HAP-1 (cell line): ENCODE data around the gene PDE4B.
A peak's percentile ranks its signal among the peaks of the same experiment; 100 is the strongest.

Source experiments
- DNase-seq, 2 experiments: peaks; one replicate each; pipeline ENCODE4 v3.0.0-alpha.2; 2016 to 2020; ENCODE audit warnings: low spot score in 2 of 2
- H3K27me3 ChIP-seq: fragments of 250-450 bp; sonication (Bioruptor Pico); 2 replicates; pipeline ENCODE4 v1.5.1; 2020; ENCODE audit warnings: low read depth, mild to moderate bottlenecking, moderate library complexity
- H3K36me3 ChIP-seq: fragments of 250-450 bp; sonication (Bioruptor Pico); replicated peaks from 2 replicates; pipeline ENCODE4 v1.5.1; 2020; ENCODE audit warnings: mild to moderate bottlenecking
- H3K4me1 ChIP-seq: fragments of 250-450 bp; sonication (Bioruptor Pico); 2 replicates; pipeline ENCODE4 v1.5.1; 2020; ENCODE audit warnings: mild to moderate bottlenecking
- H3K4me3 ChIP-seq: fragments of 250-450 bp; sonication (Bioruptor Pico); 2 replicates; pipeline ENCODE4 v1.5.1; 2020; ENCODE audit warnings: mild to moderate bottlenecking, moderate library complexity
- H3K9me3 ChIP-seq: fragments of 250-450 bp; sonication (Bioruptor Pico); 2 replicates; pipeline ENCODE4 v1.5.1; 2020; ENCODE audit warnings: mild to moderate bottlenecking, moderate library complexity
- in situ Hi-C: fragments of 300-500 bp; cut with MboI; formaldehyde crosslinking; loops from 3 replicates; pipeline ENCODE4 v1.14.3; 2020; ENCODE audit warnings: low sequenced_read_pairs, inconsistent platforms, mixed read lengths

The PDE4B gene

DNA sequence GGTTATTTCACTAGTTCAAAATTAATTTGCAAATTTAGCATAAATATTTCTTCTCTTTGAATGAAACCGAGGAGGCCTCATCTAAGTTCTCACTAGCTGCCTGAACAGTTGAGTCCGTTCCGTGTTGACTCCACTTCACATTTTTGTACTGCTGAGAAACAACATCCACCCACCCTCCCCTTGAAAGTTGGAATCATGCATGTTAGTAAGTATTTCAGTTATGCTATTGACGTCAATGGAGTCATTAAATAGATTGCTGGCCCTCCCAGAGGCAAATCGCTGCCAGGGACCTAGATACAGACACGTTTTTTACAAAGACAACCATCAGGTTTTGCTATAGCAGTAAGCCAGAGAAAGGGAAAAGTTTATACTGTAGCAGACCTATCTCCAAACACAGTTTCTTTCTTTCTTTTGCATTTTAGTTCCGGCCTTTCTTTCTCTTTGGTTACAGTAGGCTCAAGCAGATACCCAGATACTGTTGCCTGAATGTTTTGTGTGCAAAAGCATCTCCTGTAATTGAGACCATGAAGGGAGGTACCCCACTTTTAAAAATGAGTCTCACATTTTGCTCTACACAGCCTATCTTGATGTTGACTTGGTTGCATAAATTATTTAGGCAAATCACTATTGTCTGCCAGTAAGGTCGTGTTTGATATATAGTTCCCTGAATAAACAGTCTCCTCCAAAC, 478.7 kb downstream of the PDE4B start:
- no peak overlapping the region for H3K4me3 ChIP-seq
- in situ Hi-C loops = loop anchor here (25.0 kb wide), 1 partner anchor 466 kb away; no protein-coding TSS in a partner anchor
- H3K9me3 ChIP-seq = no peaks in the 10 kb centered on the region
- H3K4me1 ChIP-seq = peaks cover 14% of the 10 kb centered on the region
- H3K36me3 ChIP-seq = no peaks in the 10 kb centered on the region
- H3K27me3 ChIP-seq = no peaks in the 10 kb centered on the region
- DNase-seq = peak; percentile 81 to 89

DNA sequence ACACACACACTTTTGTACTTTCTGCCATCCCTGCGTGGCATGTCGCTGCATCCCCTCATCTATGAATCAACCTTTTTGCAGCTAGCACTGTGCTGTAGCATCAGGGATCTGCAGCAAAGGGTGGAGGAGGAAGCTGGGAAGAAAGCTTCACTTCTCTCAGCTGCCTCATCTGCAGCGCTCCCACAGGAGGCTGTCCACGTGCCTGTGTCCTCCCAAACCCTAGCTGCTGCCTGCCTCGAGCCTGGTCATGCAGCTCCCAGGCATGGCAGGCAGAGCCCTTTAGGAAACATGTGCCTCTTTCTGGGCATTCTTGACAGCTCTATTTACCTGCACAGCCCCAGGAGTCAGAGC, 479.2 kb downstream of the PDE4B start:
- Histone ChIP-seq H3K36me3 (no peaks in the 10 kb centered on the region), H3K4me1 (peaks cover 14% of the 10 kb centered on the region), H3K9me3 (no peaks in the 10 kb centered on the region), H3K4me3 (no peak overlapping the region), H3K27me3 (no peaks in the 10 kb centered on the region)
- in situ Hi-C loops = loop anchor here (25.0 kb wide), 1 partner anchor 465 kb away; no protein-coding TSS in a partner anchor
- no peak for DNase-seq

DNA sequence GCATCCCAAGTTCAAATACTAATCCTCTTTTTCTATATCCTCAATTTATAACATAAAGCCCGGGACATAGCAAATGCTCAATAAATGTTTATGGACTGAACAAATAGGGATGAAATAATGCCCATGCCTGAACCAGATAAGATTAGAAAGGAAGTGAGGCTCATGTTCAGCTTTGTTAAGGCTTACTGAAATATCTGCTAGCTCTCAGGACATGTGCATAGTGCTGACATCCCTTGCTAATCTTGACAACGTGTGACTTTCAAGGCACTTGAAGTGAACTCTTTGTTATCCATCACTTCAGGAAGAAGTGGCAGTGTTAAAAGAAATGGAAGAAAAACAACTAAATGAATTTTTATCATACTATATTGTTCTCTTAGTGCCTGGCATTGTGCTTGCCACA, 481.0 kb downstream of the PDE4B start:
- Histone ChIP-seq H3K27me3 (no peaks in the 10 kb centered on the region), H3K4me1 (peaks cover 14% of the 10 kb centered on the region), H3K36me3 (no peaks in the 10 kb centered on the region), H3K9me3 (no peaks in the 10 kb centered on the region), H3K4me3 (no peak overlapping the region)
- in situ Hi-C loops = loop anchor here (25.0 kb wide), 1 partner anchor 464 kb away; no protein-coding TSS in a partner anchor
- DNase-seq = no peak

DNA sequence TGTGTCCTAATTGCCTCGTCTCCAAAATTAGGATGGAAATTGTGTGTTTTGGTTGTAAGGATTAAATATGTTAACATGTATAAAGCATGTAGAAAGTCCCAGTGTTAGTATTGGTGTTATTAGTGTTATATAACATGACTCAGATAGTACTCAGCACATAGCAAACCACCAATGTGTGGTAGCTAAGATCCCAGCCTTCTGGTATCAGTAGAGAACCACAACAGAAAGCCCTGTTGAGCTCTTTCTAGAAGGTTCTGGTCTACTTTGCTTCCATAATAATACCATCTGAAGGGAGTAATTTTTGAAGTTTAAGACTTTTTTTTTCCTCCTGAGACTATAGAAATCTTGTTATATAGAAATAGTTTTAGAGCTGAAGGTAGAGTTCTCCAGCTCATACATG, 481.9 kb downstream of the PDE4B start:
- no peaks in the 10 kb centered on the region for H3K36me3 ChIP-seq
- H3K27me3 ChIP-seq = no peaks in the 10 kb centered on the region
- in situ Hi-C loops = loop anchor here (25.0 kb wide), 1 partner anchor 463 kb away; no protein-coding TSS in a partner anchor
- no peak overlapping the region for H3K4me3 ChIP-seq
- H3K4me1 ChIP-seq = peaks cover 14% of the 10 kb centered on the region
- H3K9me3 ChIP-seq = no peaks in the 10 kb centered on the region
- DNase-seq = no peak

DNA sequence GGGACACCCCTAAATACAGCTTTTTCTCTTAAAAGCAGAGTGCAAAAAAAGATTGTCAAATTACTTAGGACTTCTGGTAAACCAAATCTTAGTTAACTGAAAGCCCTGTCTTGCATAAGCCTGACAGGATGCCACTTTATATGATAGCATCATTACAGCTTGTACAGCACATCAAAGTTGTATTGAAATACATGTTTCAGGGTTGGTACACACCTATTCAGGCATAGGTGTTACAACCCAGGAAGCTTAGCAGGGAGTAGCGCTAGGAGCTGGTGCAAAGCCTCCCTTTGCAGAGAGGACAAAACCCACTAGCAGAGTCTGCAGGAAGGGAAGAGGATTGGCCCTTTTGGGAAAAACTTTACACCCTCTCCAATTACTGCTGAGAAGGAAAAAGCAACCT, 482.4 kb downstream of the PDE4B start:
- Histone ChIP-seq H3K36me3 (no peaks in the 10 kb centered on the region), H3K4me1 (peaks cover 14% of the 10 kb centered on the region), H3K9me3 (no peaks in the 10 kb centered on the region), H3K4me3 (no peak overlapping the region), H3K27me3 (no peaks in the 10 kb centered on the region)
- DNase-seq = no peak
- in situ Hi-C loops = no loop called here

DNA sequence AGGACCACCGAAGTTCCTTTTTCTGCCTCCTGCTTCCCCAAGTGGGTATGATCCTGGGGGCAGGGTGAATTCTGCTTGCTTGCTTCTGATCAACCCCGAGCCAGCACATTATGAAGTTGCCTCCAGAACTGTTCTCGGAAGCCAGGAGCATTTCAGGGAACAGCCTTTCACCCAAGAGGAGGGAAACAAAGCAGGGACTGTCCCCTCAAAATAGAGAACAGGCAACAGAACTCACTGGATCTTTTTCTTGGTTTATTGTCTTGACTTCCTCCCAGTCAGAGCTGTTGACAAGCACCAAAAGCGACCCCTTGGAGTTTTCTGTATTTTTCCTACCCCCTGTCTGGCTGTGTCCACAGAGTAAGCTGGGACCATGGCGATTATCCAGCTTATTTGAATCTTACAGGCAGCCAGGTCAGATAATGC, 482.9 kb downstream of the PDE4B start:
- peaks cover 14% of the 10 kb centered on the region for H3K4me1 ChIP-seq

DNA sequence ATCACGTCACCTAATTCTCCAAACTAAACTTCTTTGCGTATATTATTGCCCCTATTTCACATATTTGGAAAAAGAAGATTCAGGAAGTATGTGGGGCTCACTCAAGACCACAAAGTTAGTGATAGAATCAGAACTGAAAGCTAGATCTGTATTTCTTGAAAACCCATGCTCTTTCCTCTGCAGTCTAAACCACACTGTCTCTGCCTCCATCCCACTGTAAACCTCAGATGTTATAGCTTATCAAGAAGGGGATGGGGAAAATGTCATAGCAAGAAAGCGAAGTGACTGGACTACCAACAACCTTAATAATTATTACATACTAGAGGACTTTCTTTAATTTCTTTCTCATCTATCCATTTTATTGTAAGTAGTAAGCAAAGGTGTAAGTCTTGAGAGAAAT, 483.5 kb downstream of the PDE4B start:
- H3K4me1 ChIP-seq = peaks cover 12% of the 10 kb centered on the region
- no peaks in the 10 kb centered on the region for H3K27me3 ChIP-seq
- in situ Hi-C loops = no loop called here
- no peak overlapping the region for H3K4me3 ChIP-seq
- no peak for DNase-seq
- no peaks in the 10 kb centered on the region for H3K36me3 ChIP-seq
- no peaks in the 10 kb centered on the region for H3K9me3 ChIP-seq

More for the DNA sequence above, 482.9 kb downstream of the PDE4B start:
- H3K4me3 ChIP-seq = no peak overlapping the region
- H3K27me3 ChIP-seq = no peaks in the 10 kb centered on the region
- H3K36me3 ChIP-seq = no peaks in the 10 kb centered on the region
- in situ Hi-C loops = no loop called here
- DNase-seq = no peak
- no peaks in the 10 kb centered on the region for H3K9me3 ChIP-seq

DNA sequence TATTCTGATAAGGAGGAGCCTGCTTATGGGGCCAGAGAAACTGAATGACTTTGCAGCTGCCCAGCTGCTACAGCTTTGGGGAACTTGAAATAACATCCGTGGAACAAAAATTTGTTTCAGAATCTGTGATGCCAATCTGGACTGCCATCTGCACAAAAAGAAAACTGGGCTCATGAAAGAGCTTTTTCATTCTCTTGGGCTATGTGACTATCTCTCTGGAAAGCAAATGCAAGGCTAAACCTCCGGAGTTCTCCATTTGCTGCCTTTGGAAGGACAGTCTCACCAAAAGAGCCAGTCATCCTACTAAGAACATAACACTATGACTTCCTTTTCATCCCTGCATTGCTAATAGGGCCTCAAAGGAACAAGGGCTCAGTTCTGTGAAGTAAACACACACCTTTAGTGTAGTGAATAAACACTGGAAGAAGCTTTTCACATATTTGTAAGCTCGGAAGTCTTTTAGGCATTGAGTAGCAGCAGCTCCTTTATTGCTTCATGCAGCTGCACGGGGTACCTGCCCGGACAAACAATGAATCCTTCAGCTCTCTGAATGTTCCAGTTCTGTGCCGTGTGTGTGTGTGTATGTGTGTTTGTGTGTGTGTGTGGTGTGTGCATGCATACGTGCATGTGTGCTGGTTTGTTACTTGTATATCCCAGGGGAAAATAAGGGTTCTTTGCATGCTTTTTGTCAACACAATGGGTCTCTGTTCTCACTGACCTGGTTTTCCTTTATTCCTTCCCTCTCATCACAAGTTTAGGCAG, 485.7 kb downstream of the PDE4B start:
- no peak for DNase-seq
- H3K4me1 ChIP-seq = peaks cover 8% of the 10 kb centered on the region; the same call in 1 of the 2 replicates
- no peaks in the 10 kb centered on the region for H3K27me3 ChIP-seq
- H3K4me3 ChIP-seq = no peak overlapping the region
- H3K36me3 ChIP-seq = no peaks in the 10 kb centered on the region
- no peaks in the 10 kb centered on the region for H3K9me3 ChIP-seq
- in situ Hi-C loops = no loop called here

DNA sequence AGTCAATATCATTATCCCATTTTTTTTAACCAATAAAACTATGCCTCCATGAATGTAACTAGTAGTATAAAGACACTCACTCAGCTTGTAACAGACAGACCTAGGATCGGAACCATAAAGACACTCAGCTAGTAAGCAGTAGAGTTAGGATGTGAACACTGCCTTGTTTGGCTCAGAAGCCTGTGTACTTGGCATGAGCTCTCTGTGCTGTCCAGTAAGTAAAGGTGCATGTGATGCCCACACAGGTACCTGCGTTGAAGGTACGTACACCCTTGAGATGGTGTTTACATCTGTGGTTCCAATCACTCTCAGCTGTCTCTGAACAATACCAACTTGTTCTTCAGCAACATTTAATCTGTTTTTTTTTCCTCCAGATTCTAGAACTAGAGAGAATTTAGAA, 489.1 kb downstream of the PDE4B start:
- no peak for DNase-seq
- no peaks in the 10 kb centered on the region for H3K9me3 ChIP-seq
- no peaks in the 10 kb centered on the region for H3K36me3 ChIP-seq
- no peaks in the 10 kb centered on the region for H3K27me3 ChIP-seq
- H3K4me1 ChIP-seq = peaks cover 8% of the 10 kb centered on the region; the same call in 1 of the 2 replicates
- H3K4me3 ChIP-seq = no peak overlapping the region
- in situ Hi-C loops = no loop called here

DNA sequence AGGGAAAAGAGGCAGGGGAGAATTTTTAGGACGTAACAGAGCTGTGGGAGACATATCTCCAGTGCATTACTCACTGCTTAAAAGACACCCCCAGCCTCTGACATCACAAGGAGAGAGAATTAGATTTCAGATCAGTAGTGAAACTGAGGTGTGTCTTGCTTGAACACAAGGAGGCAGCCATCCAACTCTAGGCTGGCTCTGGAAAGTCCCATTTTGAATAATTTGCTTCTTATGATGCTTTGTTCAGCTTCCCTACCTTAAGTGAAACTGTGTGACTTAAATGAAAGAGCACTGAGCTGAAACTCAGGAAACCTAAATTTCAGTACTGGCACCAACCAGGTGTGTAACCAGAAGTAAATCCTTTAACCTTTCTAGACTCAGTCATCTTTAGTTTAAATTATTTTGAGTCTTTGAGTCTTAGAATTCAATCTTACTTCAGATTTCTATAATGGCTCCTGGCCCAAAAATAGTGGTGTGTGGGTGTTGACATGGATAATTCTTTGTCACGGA, 489.7 kb downstream of the PDE4B start:
- no peaks in the 10 kb centered on the region for H3K27me3 ChIP-seq
- peaks cover 8% of the 10 kb centered on the region; the same call in 1 of the 2 replicates for H3K4me1 ChIP-seq
- DNase-seq = no peak
- H3K4me3 ChIP-seq = no peak overlapping the region
- H3K9me3 ChIP-seq = no peaks in the 10 kb centered on the region
- in situ Hi-C loops = no loop called here
- H3K36me3 ChIP-seq = no peaks in the 10 kb centered on the region

DNA sequence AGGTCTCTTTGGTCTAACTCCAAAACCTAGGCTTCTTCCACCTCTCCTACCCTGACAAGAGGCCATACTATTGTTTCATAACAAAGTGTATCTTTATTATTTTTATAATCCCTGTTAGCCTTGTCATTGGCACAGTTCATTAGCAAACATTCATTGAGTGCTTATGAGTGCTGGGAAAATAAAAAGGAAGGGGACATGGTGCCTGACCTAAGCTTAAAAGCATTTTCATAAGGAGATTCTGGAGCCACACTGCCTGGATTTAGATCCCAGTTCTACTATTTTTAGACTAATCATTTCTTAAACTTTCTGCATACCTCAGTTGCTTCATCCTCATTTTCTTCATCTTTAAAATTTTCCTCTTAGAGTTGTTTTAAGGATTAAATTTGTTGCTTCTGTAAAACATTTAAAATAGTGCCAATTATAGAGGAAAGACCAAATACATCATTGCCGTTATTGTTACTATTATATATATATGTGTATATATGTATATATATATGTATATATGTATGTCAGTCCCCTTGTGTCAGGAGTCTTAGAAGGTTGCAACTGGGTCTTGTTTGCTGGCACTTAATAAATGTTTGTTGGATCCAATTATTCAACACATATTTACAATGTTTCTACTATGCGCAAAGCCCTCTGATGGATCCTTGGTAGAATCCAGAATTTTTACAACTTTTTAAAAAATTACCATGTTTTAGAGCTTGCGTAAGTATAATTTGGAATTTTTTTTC, 490.4 kb downstream of the PDE4B start:
- DNase-seq = no peak
- Histone ChIP-seq H3K4me3 (no peak overlapping the region), H3K27me3 (no peaks in the 10 kb centered on the region), H3K4me1 (peaks cover 8% of the 10 kb centered on the region; the same call in 1 of the 2 replicates), H3K36me3 (no peaks in the 10 kb centered on the region), H3K9me3 (no peaks in the 10 kb centered on the region)
- in situ Hi-C loops = no loop called here

DNA sequence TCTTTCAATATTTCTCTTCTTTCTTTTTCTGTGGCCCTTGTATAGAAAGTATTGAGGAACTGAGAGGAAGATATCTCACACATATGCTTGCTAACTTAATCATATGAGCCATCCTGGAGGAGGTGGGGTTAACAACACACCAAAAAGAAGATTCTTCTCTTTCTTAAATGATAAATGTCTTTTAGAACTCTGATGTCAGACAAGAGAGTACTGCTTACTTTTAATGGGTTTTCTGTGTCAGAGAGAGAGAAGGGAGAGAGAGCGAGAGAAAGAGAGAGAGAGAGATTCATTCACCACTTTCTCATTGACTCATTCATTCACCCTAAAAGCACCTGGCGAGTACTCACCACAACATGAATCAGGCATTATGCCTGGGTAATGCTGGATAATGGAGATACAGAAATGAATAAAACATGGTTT, 490.9 kb downstream of the PDE4B start:
- in situ Hi-C loops = no loop called here

DNA sequence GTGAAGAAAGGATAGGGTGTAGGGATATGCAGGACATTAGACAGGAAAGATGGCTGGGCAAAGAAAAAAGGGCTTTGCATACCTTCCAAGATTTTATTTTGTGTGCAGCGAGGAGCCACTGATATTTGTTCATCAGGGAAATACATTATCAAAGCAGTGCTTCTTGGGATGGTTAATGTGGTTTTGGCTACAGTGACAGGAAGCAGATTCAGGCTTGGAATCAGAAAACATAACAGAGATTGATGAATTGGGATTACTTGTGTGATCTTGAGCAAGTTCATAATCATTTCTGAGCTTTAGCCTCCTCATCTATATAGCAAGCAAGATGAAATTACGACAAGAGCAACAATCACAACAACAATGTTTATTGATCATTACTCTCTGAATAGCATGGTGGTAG, 492.1 kb downstream of the PDE4B start:
- H3K9me3 ChIP-seq = no peaks in the 10 kb centered on the region
- DNase-seq = no peak
- H3K4me1 ChIP-seq = peaks cover 8% of the 10 kb centered on the region; the same call in 1 of the 2 replicates
- in situ Hi-C loops = no loop called here
- H3K4me3 ChIP-seq = no peak overlapping the region
- H3K27me3 ChIP-seq = no peaks in the 10 kb centered on the region
- H3K36me3 ChIP-seq = no peaks in the 10 kb centered on the region

More for the DNA sequence above, 490.9 kb downstream of the PDE4B start:
- no peaks in the 10 kb centered on the region for H3K27me3 ChIP-seq
- peaks cover 8% of the 10 kb centered on the region; the same call in 1 of the 2 replicates for H3K4me1 ChIP-seq
- H3K36me3 ChIP-seq = no peaks in the 10 kb centered on the region
- no peak for DNase-seq
- no peak overlapping the region for H3K4me3 ChIP-seq
- no peaks in the 10 kb centered on the region for H3K9me3 ChIP-seq
